ENCODE data around the gene ANO1.
"Not testable (repeated sequence)": the region's sequence is repeated elsewhere in the genome, so short reads cannot be mapped to it uniquely, and the experiment has no call there.

DNA sequence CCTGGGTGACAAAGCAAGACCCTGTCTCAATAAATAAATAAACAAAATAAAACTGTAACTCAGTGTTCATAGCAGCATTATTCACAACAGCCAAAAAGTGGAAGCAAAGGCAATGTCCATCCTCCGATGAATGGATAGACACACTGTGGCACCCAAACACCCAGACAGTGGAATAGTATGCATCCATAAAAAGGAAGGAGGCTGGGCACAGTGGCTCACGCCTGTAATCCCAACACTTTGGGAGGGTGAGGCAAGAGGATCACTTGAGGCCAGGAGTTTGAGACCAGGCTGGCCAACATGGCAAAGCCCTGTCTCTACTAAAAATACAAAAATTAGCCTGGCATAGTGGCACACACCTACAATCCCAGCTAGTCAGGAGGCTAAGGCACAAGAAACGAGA is 122.9 kb downstream of the ANO1 start:
- TF ChIP-seq FOSL1 (IDR thresholded peaks at IDR 0.05; ENCODE audit: low read depth); EZH2phosphoT487 (IDR thresholded peaks at IDR 0.05; ENCODE audit: borderline replicate concordance); ZNF274 (IDR thresholded peaks at IDR 0.05; ENCODE audit: low read depth, low read length); POLR2A (IDR thresholded peaks at IDR 0.05; ENCODE audit: borderline replicate concordance, extremely low read depth, insufficient read depth, insufficient read length); EGR1 (IDR thresholded peaks at IDR 0.05; ENCODE audit: low read depth); EZH2 (IDR thresholded peaks at IDR 0.05); POLR2AphosphoS5 (IDR thresholded peaks at IDR 0.05; ENCODE audit: low read depth, low read length); YY1 (IDR thresholded peaks at IDR 0.05; ENCODE audit: extremely low read depth, insufficient replicate concordance, low read depth, low read length); RAD21 (IDR thresholded peaks at IDR 0.05; ENCODE audit: low read depth): not testable (repeated sequence)
- TF ChIP-seq, protein P1, sequence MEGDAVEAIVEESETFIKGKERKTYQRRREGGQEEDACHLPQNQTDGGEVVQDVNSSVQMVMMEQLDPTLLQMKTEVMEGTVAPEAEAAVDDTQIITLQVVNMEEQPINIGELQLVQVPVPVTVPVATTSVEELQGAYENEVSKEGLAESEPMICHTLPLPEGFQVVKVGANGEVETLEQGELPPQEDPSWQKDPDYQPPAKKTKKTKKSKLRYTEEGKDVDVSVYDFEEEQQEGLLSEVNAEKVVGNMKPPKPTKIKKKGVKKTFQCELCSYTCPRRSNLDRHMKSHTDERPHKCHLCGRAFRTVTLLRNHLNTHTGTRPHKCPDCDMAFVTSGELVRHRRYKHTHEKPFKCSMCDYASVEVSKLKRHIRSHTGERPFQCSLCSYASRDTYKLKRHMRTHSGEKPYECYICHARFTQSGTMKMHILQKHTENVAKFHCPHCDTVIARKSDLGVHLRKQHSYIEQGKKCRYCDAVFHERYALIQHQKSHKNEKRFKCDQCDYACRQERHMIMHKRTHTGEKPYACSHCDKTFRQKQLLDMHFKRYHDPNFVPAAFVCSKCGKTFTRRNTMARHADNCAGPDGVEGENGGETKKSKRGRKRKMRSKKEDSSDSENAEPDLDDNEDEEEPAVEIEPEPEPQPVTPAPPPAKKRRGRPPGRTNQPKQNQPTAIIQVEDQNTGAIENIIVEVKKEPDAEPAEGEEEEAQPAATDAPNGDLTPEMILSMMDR (IDR thresholded peaks at IDR 0.05 in 2 of 3, conservative IDR thresholded peaks at IDR 0.05 in 1 of 3; ENCODE audit: borderline replicate concordance in 1 of 3, insufficient read depth in 1 of 3, low read depth in 2 of 3, low read length in 2 of 3): not testable (repeated sequence)
- TF ChIP-seq, protein P2, sequence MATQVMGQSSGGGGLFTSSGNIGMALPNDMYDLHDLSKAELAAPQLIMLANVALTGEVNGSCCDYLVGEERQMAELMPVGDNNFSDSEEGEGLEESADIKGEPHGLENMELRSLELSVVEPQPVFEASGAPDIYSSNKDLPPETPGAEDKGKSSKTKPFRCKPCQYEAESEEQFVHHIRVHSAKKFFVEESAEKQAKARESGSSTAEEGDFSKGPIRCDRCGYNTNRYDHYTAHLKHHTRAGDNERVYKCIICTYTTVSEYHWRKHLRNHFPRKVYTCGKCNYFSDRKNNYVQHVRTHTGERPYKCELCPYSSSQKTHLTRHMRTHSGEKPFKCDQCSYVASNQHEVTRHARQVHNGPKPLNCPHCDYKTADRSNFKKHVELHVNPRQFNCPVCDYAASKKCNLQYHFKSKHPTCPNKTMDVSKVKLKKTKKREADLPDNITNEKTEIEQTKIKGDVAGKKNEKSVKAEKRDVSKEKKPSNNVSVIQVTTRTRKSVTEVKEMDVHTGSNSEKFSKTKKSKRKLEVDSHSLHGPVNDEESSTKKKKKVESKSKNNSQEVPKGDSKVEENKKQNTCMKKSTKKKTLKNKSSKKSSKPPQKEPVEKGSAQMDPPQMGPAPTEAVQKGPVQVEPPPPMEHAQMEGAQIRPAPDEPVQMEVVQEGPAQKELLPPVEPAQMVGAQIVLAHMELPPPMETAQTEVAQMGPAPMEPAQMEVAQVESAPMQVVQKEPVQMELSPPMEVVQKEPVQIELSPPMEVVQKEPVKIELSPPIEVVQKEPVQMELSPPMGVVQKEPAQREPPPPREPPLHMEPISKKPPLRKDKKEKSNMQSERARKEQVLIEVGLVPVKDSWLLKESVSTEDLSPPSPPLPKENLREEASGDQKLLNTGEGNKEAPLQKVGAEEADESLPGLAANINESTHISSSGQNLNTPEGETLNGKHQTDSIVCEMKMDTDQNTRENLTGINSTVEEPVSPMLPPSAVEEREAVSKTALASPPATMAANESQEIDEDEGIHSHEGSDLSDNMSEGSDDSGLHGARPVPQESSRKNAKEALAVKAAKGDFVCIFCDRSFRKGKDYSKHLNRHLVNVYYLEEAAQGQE (IDR thresholded peaks at IDR 0.05; ENCODE audit: low read depth): not testable (repeated sequence)

Measured in HCT116 (cell line).